Body of pancreas (tissue), 4 donors: ENCODE data around the gene TAMALIN. TPM values are rescaled to one million over a fixed set of nuclear protein-coding genes. Genes with fewer than 3 reads are reported as not detected.

Source experiments
- ATAC-seq: fragments of 150-250 bp; one replicate; pipeline ENCODE4 v1.9.1; 2016
- DNase-seq, 4 donors: peaks; one replicate each; pipeline ENCODE4 v3.0.0-alpha.2; 2019
- H3K27ac ChIP-seq, 4 donors: fragments of 200-600 bp; sonication (generic); 1 replicate in 3 of 4; 2 replicates in 1 of 4; pipeline versions ENCODE4 v1.5.1 to v1.6.1; 2016 to 2019; ENCODE audit warnings: mild to moderate bottlenecking in 1 of 4, mixed read lengths in 1 of 4, moderate library complexity in 1 of 4
- H3K27me3 ChIP-seq, 2 donors: fragments of 200-600 bp; sonication (generic); one replicate each; pipeline ENCODE4 v1.6.0; 2016; ENCODE audit warnings: mild to moderate bottlenecking in 1 of 2
- H3K36me3 ChIP-seq, 2 donors: fragments of 200-600 bp; sonication (generic); replicated peaks in 1 of 2; 2 replicates each; pipeline ENCODE4 v1.5.1; 2016; ENCODE audit warnings: low read depth in 2 of 2; ENCODE audit not compliant: insufficient read depth in 1 of 2
- H3K4me1 ChIP-seq: fragments of 200-600 bp; sonication (generic); one replicate; pipeline ENCODE4 v1.6.0; 2016
- H3K4me3 ChIP-seq, 2 donors: fragments of 200-600 bp; sonication (generic); 1 replicate in 1 of 2; 2 replicates in 1 of 2; pipeline ENCODE4 v1.5.1; 2016 to 2019
- H3K9me3 ChIP-seq, 3 donors: fragments of 200-600 bp; sonication (generic); 1 replicate in 2 of 3; 2 replicates in 1 of 3; pipeline ENCODE4 v1.5.1; 2016
- CTCF ChIP-seq, 7 experiments: fragments of 450-650 bp in 4 of 7; fragments of 200-600 bp in 3 of 7; sonication (generic) in 3 of 7; IDR thresholded peaks; one replicate each; pipeline ENCODE4 v1.5.1; 2016 to 2019; ENCODE audit warnings: antibody characterized with exemption in 7 of 7
- POLR2A ChIP-seq, 3 donors: fragments of 450-650 bp; IDR thresholded peaks; one replicate each; pipeline ENCODE4 v1.6.1; 2016; ENCODE audit warnings: antibody characterized with exemption in 3 of 3, mild to moderate bottlenecking in 2 of 3
- WGBS, 2 donors: methylation state at CpG; one replicate each; pipeline ENCODE4 v1.1.5; 2017; 5-methylcytosine and 5-hydroxymethylcytosine counted together
- intact Hi-C: fragments of 100-400 bp; cut with DNase I; formaldehyde crosslinking; loops from one replicate; pipeline ENCODE4 v1.15.1; 2023
- total RNA-seq, 2 donors: library from RNA; depleted of rRNA; stranded (reverse); fragments of >200 nt; gene quantifications; one replicate each; pipeline ENCODE4 v1.1.0, GENCODE V29; 2016

TAMALIN gene
- total RNA-seq, 2 donors from 2014 or later: 7.0 to 19.4 TPM

- TF ChIP-seq CTCF (IDR thresholded peaks at IDR 0.05) (no peak), POLR2A (IDR thresholded peaks at IDR 0.05) (no peak)
- ATAC-seq (no peak), DNase-seq (no peak)
- 65 to 78% methylated on average over 5 to 8 of the region's 10 CpGs for WGBS, 2 donors
- H3K36me3 ChIP-seq: no peaks in the 10 kb centered on the region
- intact Hi-C loops: no loop called here
- H3K4me3 ChIP-seq: no peak overlapping the region
- H3K9me3 ChIP-seq: no peaks in the 10 kb centered on the region
- peak overlapping the region in 3 of 4 donors; percentile 26 to 76 (median 64) for H3K27ac ChIP-seq
- H3K27me3 ChIP-seq: no peaks in the 10 kb centered on the region
- peaks cover 45% of the 10 kb centered on the region for H3K4me1 ChIP-seq
These were observed 2.5 kb downstream of the TAMALIN start for GRCh38 chr12:52009081-52009751.

GRCh38 chr12:52010152-52010622 is 3.4 kb downstream of the TAMALIN start:
- Histone ChIP-seq H3K4me1 (peaks cover 39% of the 10 kb centered on the region), H3K27ac (peak overlapping the region in 3 of 4 donors; percentile 26 to 76 (median 64)), H3K9me3 (no peaks in the 10 kb centered on the region), H3K27me3 (no peaks in the 10 kb centered on the region), H3K36me3 (no peaks in the 10 kb centered on the region), H3K4me3 (no peak overlapping the region)
- WGBS, 2 donors: 48 to 72% methylated on average over 8 to 11 of the region's 11 CpGs
- DNase-seq: peak; percentile 29 to 63 (median 58)
- ATAC-seq: peak; percentile 41
- TF ChIP-seq CTCF (IDR thresholded peaks at IDR 0.05) (no peak), POLR2A (IDR thresholded peaks at IDR 0.05) (peak in 2 of 3 donors; percentile 25 to 37)
- intact Hi-C loops: no loop called here

- ATAC-seq (no peak), DNase-seq (no peak)
- no peaks in the 10 kb centered on the region for H3K36me3 ChIP-seq
- TF ChIP-seq POLR2A (IDR thresholded peaks at IDR 0.05) (no peak), CTCF (IDR thresholded peaks at IDR 0.05) (no peak)
- H3K9me3 ChIP-seq: no peaks in the 10 kb centered on the region
- no peak overlapping the region for H3K4me3 ChIP-seq
- H3K27ac ChIP-seq: peak overlapping the region in 3 of 4 donors; percentile 26 to 76 (median 64)
- intact Hi-C loops: no loop called here
- H3K27me3 ChIP-seq: no peaks in the 10 kb centered on the region
- 52 to 60% methylated on average over 7 to 8 of the region's 8 CpGs for WGBS, 2 donors
- peaks cover 38% of the 10 kb centered on the region for H3K4me1 ChIP-seq
These were observed 4.2 kb downstream of the TAMALIN start for GRCh38 chr12:52010692-52011601.

- H3K36me3 ChIP-seq: no peaks in the 10 kb centered on the region
- ATAC-seq: no peak
These were observed 5.0 kb downstream of the TAMALIN start for GRCh38 chr12:52011602-52012214.

More at GRCh38 chr12:52011602-52012214, 5.0 kb downstream of the TAMALIN start:
- intact Hi-C loops: no loop called here
- Histone ChIP-seq H3K9me3 (no peaks in the 10 kb centered on the region), H3K27me3 (no peaks in the 10 kb centered on the region), H3K4me1 (peaks cover 31% of the 10 kb centered on the region), H3K4me3 (no peak overlapping the region), H3K27ac (peak overlapping the region in 1 of 4 donors; percentile 7)
- no peak for DNase-seq
- no peak for TF ChIP-seq CTCF (IDR thresholded peaks at IDR 0.05)
- TF ChIP-seq POLR2A (IDR thresholded peaks at IDR 0.05): no peak
- 91 to 93% methylated on average over 8 of the region's 8 CpGs for WGBS, 2 donors
